HCT116 (cell line): ENCODE data around the gene GPATCH2L. TPM values are rescaled to one million over a fixed set of nuclear protein-coding genes. Genes with fewer than 3 reads are reported as not detected.

Experiments used
- ATAC-seq: fragments of 200-7000 bp; cut with Tn5 transposase; 2 replicates; pipeline ENCODE4 v1.9.1; 2020; ENCODE audit warnings: mild to moderate bottlenecking, moderate library complexity
- Bru-seq: library from RNA; stranded (reverse); fragments of 400-500 nt; gene quantifications from one replicate; lab custom pipeline; 2021; lab: Mats Ljungman, UMichigan
- BruChase-seq, 2 experiments: library from RNA; stranded (reverse); fragments of 400-500 nt; gene quantifications; one replicate each; lab custom pipeline; 2021; lab: Mats Ljungman, UMichigan
- BruUV-seq: library from RNA; stranded (reverse); fragments of 400-500 nt; replicated peaks from 2 replicates; lab custom pipeline; 2021; lab: Mats Ljungman, UMichigan
- CTCF ChIA-PET: fragments of 300-600 bp; sonication (Branson Sonifier 250); formaldehyde crosslinking; loops from one replicate; lab custom pipeline; 2021; ENCODE audit warnings: antibody characterized with exemption; lab: Charles Lee
- POLR2A ChIA-PET: fragments of 300-600, 350-600 bp; sonication (Branson Sonifier 250); formaldehyde crosslinking; loops from one replicate; lab custom pipeline; 2021; ENCODE audit warnings: antibody characterized with exemption; lab: Charles Lee
- RAD21 ChIA-PET, 2 experiments: fragments of 300-600 bp; sonication (Branson Sonifier 250); formaldehyde crosslinking; loops; one replicate each; lab custom pipeline; 2023; ENCODE audit warnings: low total read pairs in 2 of 2; ENCODE audit not compliant: uncharacterized antibody in 2 of 2, unreplicated experiment in 2 of 2, low non-redundant PET in 1 of 2; lab: Charles Lee
- DNase-seq: peaks from one replicate; pipeline ENCODE4 v3.0.0-alpha.2; 2010; ENCODE audit warnings: low read depth, low spot score
- H2AFZ ChIP-seq: fragments of 200-600 bp; shearing (Covaris generic), sonication (generic); 2 replicates; pipeline ENCODE4 v1.6.1; 2017; ENCODE audit warnings: low read depth, mixed run types, mixed read lengths, antibody characterized with exemption, low read length; ENCODE audit not compliant: poor library complexity, severe bottlenecking
- H3K27ac ChIP-seq: 2 replicates; pipeline ENCODE4 v1.5.1; 2012; ENCODE audit warnings: low read depth, low read length
- H3K27me3 ChIP-seq: fragments of 200-600 bp; sonication (generic); 2 replicates; pipeline ENCODE4 v1.6.1; 2016; ENCODE audit warnings: mixed run types, low read length, mixed read lengths; ENCODE audit not compliant: insufficient read depth
- H3K36me3 ChIP-seq, 2 experiments: fragments of 200-500 bp in 1 of 2; fragments of 200-600 bp in 1 of 2; sonication (Bioruptor generic) in 1 of 2; sonication (generic) in 1 of 2; 2 replicates each; pipeline versions ENCODE4 v1.5.1 to v1.6.1; 2014 to 2016; ENCODE audit warnings: low read length in 2 of 2, inconsistent platforms in 1 of 2, mixed read lengths in 1 of 2, mixed run types in 1 of 2; ENCODE audit not compliant: insufficient read depth in 2 of 2, control insufficient read depth in 1 of 2
- H3K4me1 ChIP-seq, 2 experiments: fragments of 200-600 bp in 1 of 2; sonication (generic) in 1 of 2; 2 replicates each; pipeline versions ENCODE4 v1.5.1 to v1.6.1; 2012 to 2017; ENCODE audit warnings: low read length in 2 of 2, inconsistent platforms in 1 of 2, mild to moderate bottlenecking in 1 of 2, mixed read lengths in 1 of 2, mixed run types in 1 of 2, moderate library complexity in 1 of 2; ENCODE audit not compliant: insufficient read depth in 2 of 2, control insufficient read depth in 1 of 2
- H3K4me2 ChIP-seq: fragments of 200-600 bp; sonication (generic); 2 replicates; pipeline ENCODE4 v1.6.1; 2017; ENCODE audit warnings: mixed run types, low read length, mixed read lengths
- H3K4me3 ChIP-seq, 2 experiments: fragments of 200-600 bp in 1 of 2; sonication (generic) in 1 of 2; replicated peaks in 1 of 2; 2 replicates each; pipeline ENCODE4 v1.5.1; 2011 to 2016; ENCODE audit warnings: low read length in 2 of 2, control low read depth in 1 of 2, low read depth in 1 of 2, mild to moderate bottlenecking in 1 of 2, mixed read lengths in 1 of 2, mixed run types in 1 of 2
- H3K79me2 ChIP-seq: fragments of 200-600 bp; sonication (generic); 2 replicates; pipeline ENCODE4 v1.6.1; 2017; ENCODE audit warnings: mild to moderate bottlenecking, mixed run types, low read length, moderate library complexity, mixed read lengths; ENCODE audit not compliant: insufficient read depth
- H3K9ac ChIP-seq: fragments of 200-600 bp; sonication (generic); 2 replicates; pipeline ENCODE4 v1.6.1; 2016; ENCODE audit warnings: low read length, mixed read lengths
- H3K9me2 ChIP-seq: fragments of 200-600 bp; sonication (generic), shearing (Covaris generic); 2 replicates; pipeline ENCODE4 v1.6.1; 2017; ENCODE audit warnings: mixed run types, mild to moderate bottlenecking, moderate library complexity; ENCODE audit not compliant: insufficient read depth
- H3K9me3 ChIP-seq, 2 experiments: fragments of 200-500 bp in 1 of 2; fragments of 200-600 bp in 1 of 2; sonication (Bioruptor generic) in 1 of 2; sonication (generic) in 1 of 2; 2 replicates each; pipeline ENCODE4 v1.6.1; 2014 to 2017; ENCODE audit warnings: low read length in 2 of 2, mixed read lengths in 2 of 2, inconsistent platforms in 1 of 2, low read depth in 1 of 2, mild to moderate bottlenecking in 1 of 2, mixed run types in 1 of 2, moderate library complexity in 1 of 2; ENCODE audit not compliant: control insufficient read depth in 1 of 2, insufficient read depth in 1 of 2
- H4K20me1 ChIP-seq: fragments of 200-600 bp; sonication (generic), shearing (Covaris generic); 2 replicates; pipeline ENCODE4 v1.6.1; 2017; ENCODE audit warnings: mixed run types, mild to moderate bottlenecking, moderate library complexity; ENCODE audit not compliant: insufficient read depth
- ATF3 ChIP-seq: IDR thresholded peaks from 2 replicates; pipeline ENCODE4 v1.6.1; 2012
- CBX3 ChIP-seq: IDR thresholded peaks from 2 replicates; pipeline ENCODE4 v1.6.1; 2012; ENCODE audit warnings: low read depth
- CEBPB ChIP-seq: IDR thresholded peaks from 2 replicates; pipeline ENCODE4 v1.6.1; 2012; ENCODE audit warnings: low read depth
- EGR1 ChIP-seq: IDR thresholded peaks from 2 replicates; pipeline ENCODE4 v1.6.1; 2012; ENCODE audit warnings: low read depth
- ELF1 ChIP-seq: IDR thresholded peaks from 2 replicates; pipeline ENCODE4 v1.6.1; 2012; ENCODE audit warnings: low read depth, borderline replicate concordance
- FOSL1 ChIP-seq: IDR thresholded peaks from 2 replicates; pipeline ENCODE4 v1.6.1; 2012; ENCODE audit warnings: low read depth
- POLR2A ChIP-seq: IDR thresholded peaks from 2 replicates; pipeline ENCODE4 v1.7.0; 2011; ENCODE audit warnings: borderline replicate concordance; ENCODE audit not compliant: insufficient read depth, insufficient read length; ENCODE audit errors: extremely low read depth
- POLR2AphosphoS5 ChIP-seq: IDR thresholded peaks from 2 replicates; pipeline ENCODE4 v1.6.1; 2011; ENCODE audit warnings: mild to moderate bottlenecking, low read depth, low read length, moderate library complexity
- REST ChIP-seq: IDR thresholded peaks from 2 replicates; pipeline ENCODE4 v1.6.1; 2012; ENCODE audit warnings: low read depth
- SIN3A ChIP-seq: IDR thresholded peaks from 2 replicates; pipeline ENCODE4 v1.6.1; 2012; ENCODE audit warnings: low read depth
- SP1 ChIP-seq: IDR thresholded peaks from 2 replicates; pipeline ENCODE4 v1.6.1; 2012; ENCODE audit warnings: low read depth
- YY1 ChIP-seq: IDR thresholded peaks from 2 replicates; pipeline ENCODE4 v1.6.1; 2011; ENCODE audit warnings: low read length, low read depth, moderate library complexity, mild to moderate bottlenecking; ENCODE audit not compliant: insufficient replicate concordance; ENCODE audit errors: extremely low read depth
- ZFX ChIP-seq: fragments of 450-650 bp; IDR thresholded peaks from 2 replicates; pipeline ENCODE4 v1.6.1; 2017
- intact Hi-C: fragments of 100-400 bp; cut with micrococcal nuclease; formaldehyde crosslinking; loops from 2 replicates; pipeline ENCODE4 v1.10.0; 2022
- long read RNA-seq: library from polyadenylated mRNA; unstranded; transcript quantifications from one replicate; pipeline ENCODE4 v2.0.0, GENCODE V29; 2021; ENCODE audit not compliant: unreplicated experiment
- polyA plus RNA-seq: library from polyadenylated mRNA; unstranded; fragments of >200 nt; gene quantifications from 2 replicates; pipeline ENCODE4 v1.2.1, GENCODE V29; 2012; ENCODE audit warnings: missing spikeins
- total RNA-seq: library from RNA; stranded (reverse); gene quantifications from one replicate; pipeline ENCODE4 v1.2.1, GENCODE V29; 2021; ENCODE audit not compliant: unreplicated experiment

Gene GPATCH2L
- 49.2 TPM for total RNA-seq
- 17.3 and 20.1 TPM in 2 replicates for polyA plus RNA-seq
- percentile 91 among the genes with signal in this experiment for Bru-seq, nascent RNA
- percentile 94 among the genes with signal in this experiment for BruChase-seq, experiment 1, labeled RNA remaining after a 6-hour chase
- percentile 94 among the genes with signal in this experiment for BruChase-seq, experiment 2, labeled RNA remaining after a 2-hour chase
- long read RNA-seq, full-length matches to known transcripts = 4 of 29 reads
- long read RNA-seq, partial matches to known transcripts = 12 of 29 reads
- long read RNA-seq, other reads (novel, unspliced or antisense) = 13 of 29 reads

- Histone ChIP-seq H3K27ac (peak within 1 kb of the TSS; percentile 84), H3K4me2 (peak within 1 kb of the TSS; percentile 79), H2AFZ (no peak within 1 kb of the TSS), H3K36me3 (peaks cover 19 to 24% of the 10 kb centered on the region in 2 experiments; a peak in 3 of 4 replicates), H4K20me1 (no peaks in the 10 kb centered on the region), H3K27me3 (no peaks in the 10 kb centered on the region; the same call in 1 of the 2 replicates), H3K9me2 (no peaks in the 10 kb centered on the region), H3K9me3 (no peaks in the 10 kb centered on the region), H3K4me3 (peak within 1 kb of the TSS; percentile 77 to 91), H3K4me1 (peaks cover 7 to 13% of the 10 kb centered on the region in 2 experiments; a peak in 3 of 4 replicates), H3K79me2 (peaks cover 49% of the 10 kb centered on the region), H3K9ac (peak within 1 kb of the TSS; percentile 91)
- ChIA-PET CTCF (interaction anchor here (1.2 kb wide), 1 partner anchor 236 kb away, joined by 4 read pairs; no protein-coding TSS in a partner anchor), RAD21 (no interaction called here), POLR2A (no interaction called here)
- BruUV-seq = TSS peak; percentile 61
- DNase-seq (peak; percentile 66), ATAC-seq (peak; percentile 93)
- TF ChIP-seq CEBPB (no peak), POLR2AphosphoS5 (peak; percentile 80), ZFX (peak; percentile 90), CBX3 (no peak), REST (no peak), POLR2A (no peak), ATF3 (no peak), FOSL1 (no peak), SIN3A (peak; percentile 45; the same call in 1 of the 2 replicates), EGR1 (no peak), ELF1 (peak; percentile 64), YY1 (peak; percentile 32), SP1 (peak; percentile 70)
- intact Hi-C loops = no loop called here
Observed at GRCh38 chr14:76151398-76152332, at the start of gene GPATCH2L. GPATCH2L (plus strand) TSS chr14:76151922; CDS start chr14:76154364, 2,442 bp downstream.
